Left cardiac atrium (tissue), 4 donors: ENCODE results near the gene MAB21L4. TPM values are rescaled to one million over a fixed set of nuclear protein-coding genes. Genes with fewer than 3 reads are reported as not detected.

Experiments used
- ATAC-seq, 2 donors: fragments of 200-7000 bp; cut with Tn5 transposase; one replicate each; pipeline ENCODE4 v1.9.1; 2020; ENCODE audit warnings: mild to moderate bottlenecking in 2 of 2, moderate library complexity in 2 of 2
- DNase-seq: peaks from one replicate; pipeline ENCODE4 v3.0.0-alpha.2; 2020
- intact Hi-C, 2 donors: fragments of 100-400 bp; cut with DNase I; formaldehyde crosslinking; loops; one replicate each; pipeline versions ENCODE4 v1.14.1 to v1.15.1; 2022 to 2023
- total RNA-seq, 2 donors: library from RNA; stranded (reverse); fragmentation: NEBNext Ultra II Directional; extraction: Animal tissue kit (Norgen Biotek cat#: 25700); gene quantifications; one replicate each; pipeline ENCODE4 v1.2.1, GENCODE V29; 2021
- donor health status: DM: no; HTN: yes; CAD: no.
- donor health status: DM: no; HTN: yes; CAD: no; lungs with severe emphysema.
- donor health status: DM: yes; HTN: yes; CAD: no.
- donor health status: Dilated cardiomyopathy.

The MAB21L4 gene
- total RNA-seq, 2 donors from 2014 or later: not detected

- intact Hi-C loops: no loop called here
- peak; percentile 12 for DNase-seq
- no peak for ATAC-seq
These were observed 6.1 kb upstream of the MAB21L4 start for GRCh38 chr2:240901986-240902614.

DNA sequence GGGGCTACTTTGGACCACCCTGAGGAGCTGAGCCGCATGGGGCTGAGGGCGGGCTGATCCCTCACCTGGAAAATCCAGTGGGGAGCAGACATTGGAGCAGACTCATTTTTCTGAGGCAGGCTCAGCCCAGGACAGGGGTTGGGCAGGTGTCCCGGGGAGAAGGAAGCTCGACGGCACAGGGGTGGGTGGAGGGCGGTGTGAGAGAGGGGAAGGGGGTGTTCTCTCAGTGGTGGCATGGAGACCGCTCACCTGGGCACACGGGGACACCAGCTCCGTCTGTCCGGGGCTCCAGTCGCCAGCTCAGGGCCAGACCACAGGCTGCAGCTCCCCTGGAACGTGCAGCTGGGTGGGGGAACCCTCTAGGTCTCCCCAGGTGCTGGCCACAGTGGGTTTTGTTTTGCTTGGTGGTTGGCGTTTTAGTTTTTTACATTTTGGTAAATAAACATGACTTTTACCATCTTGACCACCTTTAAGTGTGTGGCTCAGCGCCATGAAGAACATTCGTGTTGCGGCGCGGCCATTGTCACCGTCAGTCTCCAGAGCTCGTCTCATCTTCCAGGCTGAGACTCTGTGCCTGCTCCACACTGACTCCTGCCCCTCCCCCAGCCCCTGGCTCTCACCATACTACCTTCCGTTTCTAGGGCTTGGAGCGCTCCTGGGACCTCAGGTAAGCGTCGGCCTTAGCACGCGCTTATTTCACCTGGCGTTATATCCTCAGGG, 4.3 kb upstream of the MAB21L4 start:
- ATAC-seq (no peak), DNase-seq (peak; percentile 14)
- intact Hi-C loops: no loop called here

- ATAC-seq: no peak
- intact Hi-C loops: no loop called here
- DNase-seq: peak; percentile 19
These were observed 3.5 kb upstream of the MAB21L4 start for GRCh38 chr2:240899468-240899865.

DNA sequence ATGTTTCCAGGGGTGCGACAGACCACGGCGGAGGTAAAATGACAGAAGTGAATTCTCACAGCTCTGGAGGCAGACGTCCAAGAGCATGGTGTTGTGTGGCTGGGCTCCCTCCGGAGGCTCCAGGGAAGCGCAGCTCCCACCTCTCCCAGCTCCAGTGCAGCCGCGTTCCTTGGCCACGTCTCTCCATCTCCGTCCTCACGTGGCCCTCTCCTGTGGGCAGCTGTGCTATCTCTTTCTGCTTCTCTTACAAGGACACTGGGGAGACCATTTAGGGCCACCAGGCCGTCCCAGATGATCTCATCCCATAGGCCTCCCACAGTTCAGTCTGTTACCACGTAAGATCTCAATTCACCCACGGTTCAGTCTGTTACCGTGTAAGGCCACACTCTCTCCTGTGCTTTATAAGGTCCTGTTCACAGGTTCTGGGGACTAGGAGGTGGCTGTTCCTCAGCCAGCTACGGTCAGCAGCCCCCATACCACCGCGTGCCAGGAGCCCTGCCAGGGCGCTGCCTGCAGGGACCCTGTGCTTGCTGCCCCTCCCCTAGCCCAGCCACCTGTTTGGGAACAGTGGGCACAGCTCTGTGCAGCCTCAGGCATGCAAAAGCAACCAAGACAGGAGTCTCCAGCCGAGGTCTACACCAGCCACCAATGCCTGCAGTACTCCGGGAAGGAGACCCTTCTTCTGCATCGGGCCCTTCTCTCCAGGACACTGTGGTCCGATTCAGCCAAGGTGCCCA, 2.9 kb upstream of the MAB21L4 start:
- intact Hi-C loops: no loop called here
- ATAC-seq (peak; percentile 22 to 81), DNase-seq (peak; percentile 16)

DNA sequence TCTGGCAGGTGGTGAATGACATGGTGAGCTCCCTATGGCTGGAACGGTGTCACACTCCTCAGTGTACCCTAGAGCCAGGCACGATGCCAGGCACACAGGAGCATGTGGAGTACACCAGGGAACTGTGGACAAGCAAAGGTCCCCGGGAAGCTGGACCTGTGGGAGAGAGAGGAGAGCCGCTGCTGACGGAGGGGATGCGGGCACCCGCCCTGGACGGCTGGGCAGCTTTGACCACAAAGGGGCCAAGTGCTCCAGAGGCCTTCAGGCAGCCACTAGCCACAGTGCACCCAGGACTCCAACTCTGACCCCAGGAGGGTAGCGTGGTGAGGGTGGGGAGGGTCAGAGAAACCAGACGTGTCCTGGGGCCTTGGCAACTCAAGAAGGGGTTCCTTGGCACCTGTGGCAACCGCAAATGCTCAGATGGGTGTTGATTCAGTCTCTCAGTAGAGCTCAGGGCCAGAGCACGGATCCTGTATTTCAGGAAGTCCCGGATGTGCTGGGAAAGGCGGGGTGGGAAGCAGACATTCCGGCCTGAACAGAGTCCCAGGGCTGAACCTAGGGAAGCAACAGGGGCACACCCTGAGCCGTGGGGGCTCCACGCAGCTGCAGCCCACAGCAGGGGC, 2.3 kb upstream of the MAB21L4 start:
- peak; percentile 60 for DNase-seq
- intact Hi-C loops: no loop called here
- peak; percentile 53 to 67 for ATAC-seq

DNA sequence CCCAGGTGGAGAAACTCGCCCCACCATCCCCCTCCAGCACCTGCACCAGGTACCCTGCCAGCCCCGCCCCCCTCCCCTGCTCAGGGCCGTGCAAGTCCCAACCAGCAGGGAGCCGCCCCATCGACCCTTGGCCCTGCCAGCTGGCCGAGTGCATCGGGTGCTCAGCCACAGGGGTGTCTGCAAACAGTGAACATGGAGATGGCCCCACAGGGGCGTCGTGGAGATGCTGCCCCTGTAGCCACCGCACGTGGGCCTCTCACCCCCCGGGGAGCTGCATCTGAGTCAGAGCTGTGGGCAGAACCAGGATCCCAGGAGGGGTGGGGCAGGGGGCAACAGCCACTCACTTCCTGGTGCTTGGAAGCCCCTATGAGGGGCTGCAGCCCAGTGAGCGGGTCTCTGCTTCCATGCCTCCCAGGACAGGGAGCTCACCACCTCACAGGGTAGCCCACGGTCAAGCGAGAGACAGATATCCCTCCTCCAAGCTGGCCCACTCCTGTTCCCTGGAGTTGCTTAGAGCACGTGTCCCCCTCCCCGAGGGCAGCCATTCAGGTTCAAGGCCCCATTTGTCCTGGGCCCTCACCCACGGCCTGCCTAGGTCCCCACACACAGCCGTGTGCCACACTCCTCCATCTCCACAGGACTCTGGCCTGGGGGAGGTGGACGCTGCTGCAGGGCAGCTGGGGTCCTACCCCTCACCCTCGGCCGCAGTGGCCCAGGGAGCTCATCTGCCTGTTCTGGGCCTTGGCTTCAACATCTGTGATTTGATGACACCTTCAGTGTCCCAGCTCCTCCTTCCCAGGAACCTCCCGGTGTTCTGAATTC, 1.1 kb upstream of the MAB21L4 start:
- intact Hi-C loops: no loop called here
- DNase-seq (no peak), ATAC-seq (no peak)

DNA sequence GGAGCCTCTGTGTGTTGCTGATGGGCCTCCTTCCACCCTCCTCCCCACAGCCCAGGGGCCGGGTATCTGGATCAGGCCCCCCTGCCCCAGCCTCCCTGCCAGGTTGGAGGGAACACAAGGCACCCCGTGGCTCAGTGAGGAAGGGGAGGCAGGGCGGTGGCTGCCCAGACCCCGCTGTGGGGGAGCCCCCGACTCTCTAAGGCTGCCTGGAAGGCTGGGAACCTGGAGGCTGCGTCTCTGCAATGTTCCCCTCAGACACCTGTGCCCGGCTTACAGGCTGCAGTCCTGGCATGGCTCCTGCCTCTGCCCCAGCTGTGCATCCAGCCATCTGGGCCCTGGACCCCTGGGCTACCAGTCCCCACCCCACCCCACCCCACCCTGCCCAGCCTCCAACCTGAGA, 438 bp upstream of the MAB21L4 start:
- DNase-seq: no peak
- intact Hi-C loops: no loop called here
- no peak for ATAC-seq

DNA sequence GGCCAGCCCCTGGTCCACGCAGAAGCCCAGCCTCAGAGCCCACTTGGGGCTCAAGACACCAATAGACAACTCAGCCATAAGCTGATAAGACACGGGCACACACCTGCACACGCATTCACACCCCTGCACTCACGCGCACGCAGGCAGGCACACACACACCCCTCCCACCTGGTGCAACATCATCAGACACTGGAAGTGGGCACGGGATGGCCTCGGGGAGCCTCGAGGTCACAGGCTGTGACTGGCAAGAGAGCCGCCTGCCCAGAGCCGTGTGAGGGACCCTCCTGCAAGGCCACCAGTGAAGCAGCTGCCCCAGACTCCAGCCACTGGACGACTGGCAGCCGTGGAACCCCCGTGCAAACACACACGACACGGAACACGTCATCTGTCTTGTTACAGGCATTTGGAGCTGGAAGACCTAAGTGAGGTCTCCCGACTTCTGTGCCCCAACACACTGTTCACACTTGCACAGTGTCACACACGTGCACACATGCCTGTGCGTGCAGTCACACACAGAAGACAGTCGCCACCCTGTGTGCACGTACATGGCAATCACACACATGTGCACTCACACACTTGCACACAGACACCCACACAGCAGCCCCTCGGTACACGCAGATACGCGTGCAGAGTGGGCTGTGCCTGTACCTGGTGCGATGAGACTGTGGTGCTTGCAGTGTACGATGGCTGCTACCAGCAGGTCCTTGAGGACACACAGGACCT, 959 bp downstream of the MAB21L4 start:
- no peak for ATAC-seq
- DNase-seq: no peak
- intact Hi-C loops: no loop called here

GRCh38 chr2:240894006-240894405, 1.9 kb downstream of the MAB21L4 start:
- ATAC-seq: no peak
- intact Hi-C loops: no loop called here
- DNase-seq: no peak

GRCh38 chr2:240893363-240893844, 2.6 kb downstream of the MAB21L4 start:
- ATAC-seq (no peak), DNase-seq (no peak)
- intact Hi-C loops: no loop called here

DNA sequence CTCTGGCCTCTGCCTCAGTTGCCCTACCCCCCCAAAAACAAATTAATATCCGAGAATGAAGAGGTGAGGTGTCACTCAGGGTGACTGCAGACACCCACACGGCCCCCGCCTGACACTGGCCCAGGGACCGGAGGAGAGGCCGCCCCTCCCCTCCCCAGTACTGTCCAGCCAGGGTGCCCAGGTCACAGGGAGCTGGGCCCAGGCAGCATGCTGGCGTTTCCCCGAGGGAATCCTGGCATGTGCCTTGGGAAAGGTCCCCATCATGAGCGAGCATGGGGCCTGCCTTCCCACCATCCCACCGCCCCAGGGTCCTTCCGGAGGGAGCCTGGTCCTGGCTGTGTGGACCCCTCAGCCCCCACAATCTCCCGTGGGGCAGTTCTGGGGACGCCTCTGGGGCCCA, 3.0 kb downstream of the MAB21L4 start:
- intact Hi-C loops: no loop called here
- no peak for DNase-seq
- no peak for ATAC-seq

DNA sequence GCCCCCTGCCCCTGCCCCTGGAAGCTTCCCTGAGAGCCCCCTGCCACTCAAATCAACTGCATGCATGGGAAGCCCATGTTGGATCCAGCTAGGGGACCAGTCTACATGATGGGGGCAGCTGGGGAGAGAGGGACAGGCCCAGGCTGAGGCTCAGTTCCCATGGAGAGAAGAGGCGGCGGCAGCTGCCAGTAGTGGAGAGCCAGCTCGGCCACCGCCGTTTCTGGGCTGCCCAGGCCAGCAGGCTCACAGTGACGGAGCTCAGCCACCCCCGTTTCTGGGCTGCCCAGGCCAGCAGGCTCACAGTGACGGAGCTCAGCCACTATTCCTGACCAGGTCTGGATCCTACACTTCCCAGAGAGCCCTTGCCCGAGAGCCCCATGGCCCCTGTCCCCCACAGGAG, 3.6 kb downstream of the MAB21L4 start:
- intact Hi-C loops: no loop called here
- DNase-seq (no peak), ATAC-seq (no peak)

DNA sequence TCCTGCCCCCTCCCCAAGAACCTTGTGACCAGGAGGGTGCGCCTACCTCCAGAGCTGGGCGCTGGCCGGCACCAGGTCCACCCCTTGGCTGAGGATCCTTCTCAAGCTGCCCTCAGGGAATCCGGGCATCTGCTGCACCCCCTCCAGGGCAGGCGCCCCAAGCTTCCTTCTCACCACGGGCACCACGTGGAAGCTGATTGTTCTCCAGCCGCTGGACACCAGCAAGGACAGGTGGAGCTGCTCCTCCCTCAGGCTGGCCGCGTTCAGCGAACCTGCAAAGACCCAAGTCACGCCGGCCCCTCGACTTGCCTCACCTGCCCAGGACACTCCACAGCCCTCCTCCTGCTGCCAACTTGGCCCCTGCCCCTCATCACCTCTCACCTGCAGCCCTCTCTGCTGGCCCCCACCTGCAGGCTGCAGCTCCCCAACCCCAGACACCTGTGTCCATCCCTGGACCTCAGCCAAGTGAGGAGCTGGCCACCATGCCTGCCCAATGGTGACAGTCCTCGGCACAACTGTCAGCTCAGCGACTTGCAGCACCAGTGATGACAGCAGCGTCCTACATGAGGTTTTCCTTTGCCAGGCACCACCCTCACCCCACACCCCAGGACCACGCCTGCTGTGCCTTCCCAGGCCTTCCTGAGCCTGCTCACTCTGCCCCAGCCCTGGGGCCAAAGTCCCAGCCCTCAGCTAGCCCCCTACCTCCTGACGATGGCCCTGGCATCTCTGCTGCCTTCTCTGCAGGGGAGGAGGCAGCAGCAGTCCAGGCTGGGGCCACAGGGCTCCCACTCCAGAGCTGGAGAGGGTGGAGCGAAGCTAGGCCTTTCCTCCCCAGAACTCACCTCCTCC, 4.2 kb downstream of the MAB21L4 start:
- ATAC-seq: no peak

DNA sequence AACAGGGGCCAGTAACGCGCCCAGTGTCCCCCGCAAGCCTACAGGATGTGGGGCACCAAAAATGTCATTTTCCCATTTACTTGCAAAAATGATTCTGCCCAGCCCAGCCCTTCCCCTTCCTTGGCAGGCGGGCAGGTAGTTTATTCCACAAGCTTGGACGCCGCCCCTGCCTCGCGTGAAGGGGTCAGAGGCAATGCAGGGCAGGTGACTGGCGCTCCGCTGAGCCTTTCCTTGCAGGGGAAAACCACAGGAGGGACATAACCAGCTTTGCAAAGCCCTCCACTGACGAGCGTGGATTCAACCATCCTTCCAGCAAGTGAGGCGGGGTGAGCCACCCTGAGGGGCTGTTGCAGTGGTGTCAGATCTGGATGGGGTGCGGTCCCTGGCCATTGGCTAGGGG, 5.3 kb downstream of the MAB21L4 start:
- intact Hi-C loops: no loop called here
- DNase-seq (peak; percentile 10), ATAC-seq (no peak)

More for the DNA sequence above, 4.2 kb downstream of the MAB21L4 start:
- intact Hi-C loops: no loop called here
- DNase-seq: no peak

- ATAC-seq (no peak), DNase-seq (peak; percentile 25)
- intact Hi-C loops: no loop called here
These were observed 6.1 kb downstream of the MAB21L4 start for GRCh38 chr2:240889601-240890560.

DNA sequence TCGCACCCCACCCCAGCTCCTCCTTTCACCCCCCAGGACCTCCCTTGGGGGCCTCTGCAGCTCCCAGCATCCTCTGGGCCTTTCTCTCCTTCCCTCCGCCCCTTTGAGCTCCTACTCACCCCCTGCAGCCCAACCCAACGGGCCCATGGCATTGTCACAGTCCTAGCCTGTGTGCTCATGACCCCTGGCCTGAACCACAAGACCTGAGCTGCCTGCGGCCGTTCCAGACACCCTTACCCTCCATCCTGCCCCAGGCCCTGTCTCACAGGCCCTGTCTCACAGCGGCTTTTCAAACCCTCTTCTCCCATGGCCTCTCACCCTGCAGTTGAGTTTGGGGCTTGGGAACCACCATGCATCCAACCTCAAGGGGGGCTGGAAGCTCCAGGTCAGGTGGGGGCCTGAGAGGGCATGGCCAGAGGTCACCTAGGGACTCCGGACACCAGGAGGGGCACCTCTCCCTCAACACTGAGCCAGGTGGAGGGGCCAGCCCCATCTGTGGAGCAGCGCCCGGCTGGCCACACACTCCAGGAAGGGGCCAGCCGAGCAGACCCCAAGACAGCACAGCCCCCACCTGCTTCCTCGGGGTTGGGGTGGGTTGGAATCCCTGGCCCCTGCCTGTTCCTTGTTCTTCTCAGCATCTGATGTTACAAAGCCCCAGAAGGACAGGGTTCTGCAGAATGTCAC, 6.9 kb downstream of the MAB21L4 start:
- DNase-seq: peak; percentile 16
- intact Hi-C loops: no loop called here
- ATAC-seq: no peak
